A549 treated with GW870086 at 1 μM for 4 hours (cell line): ENCODE measurements around the gene KRTAP4-3. TPM values are rescaled to one million over a fixed set of nuclear protein-coding genes. Genes with fewer than 3 reads are reported as not detected.

Source experiments
- total RNA-seq: library from RNA; stranded (reverse); fragments of 200-300 nt; extraction: Qiagen RNA extraction; gene quantifications from 5 replicates; pipeline ENCODE4 v1.2.3, GENCODE V29; 2022; ENCODE audit warnings: low read depth

KRTAP4-3 gene
- total RNA-seq = not detected in 5 replicates

GRCh38 chr17:41168121-41168520 is at the start of gene KRTAP4-3:
KRTAP4-3 (minus strand) TSS chr17:41168221; CDS start chr17:41168172, 49 bp downstream.

GRCh38 chr17:41189837-41190318 is 21.9 kb upstream of the KRTAP4-3 start, which contains the start of gene KRTAP9-1:
KRTAP9-1 (plus strand) TSS chr17:41189887; CDS start chr17:41189887, 0 bp downstream.

GRCh38 chr17:41184480-41184961 is 16.5 kb upstream of the KRTAP4-3 start, which contains the start of gene KRTAP4-1:
KRTAP4-1 (minus strand) TSS chr17:41184911; CDS start chr17:41184854, 57 bp downstream.

GRCh38 chr17:41177727-41178271 is 9.8 kb upstream of the KRTAP4-3 start, which contains the start of gene KRTAP4-2:
KRTAP4-2 (minus strand) TSS chr17:41178221; CDS start chr17:41178164, 57 bp downstream.

GRCh38 chr17:41160648-41161047 is 7.4 kb downstream of the KRTAP4-3 start, which contains the start of gene KRTAP4-4:
KRTAP4-4 (minus strand) TSS chr17:41160748; CDS start chr17:41160691, 57 bp downstream.

GRCh38 chr17:41149652-41149985 is 18.4 kb downstream of the KRTAP4-3 start, which contains the start of gene KRTAP4-5:
KRTAP4-5 (minus strand) TSS chr17:41149825; CDS start chr17:41149767, 58 bp downstream.

GRCh38 chr17:41140360-41141131 is 27.5 kb downstream of the KRTAP4-3 start, which contains the start of gene KRTAP4-6:
KRTAP4-6 (minus strand) TSS chr17:41140544; CDS start chr17:41140487, 57 bp downstream.

GRCh38 chr17:41123991-41124371 is 44.0 kb downstream of the KRTAP4-3 start, which contains the start of gene KRTAP4-12:
KRTAP4-12 (minus strand) TSS chr17:41124182; CDS start chr17:41124122, 60 bp downstream.

GRCh38 chr17:41117846-41118386 is 50.1 kb downstream of the KRTAP4-3 start, which contains the start of gene KRTAP4-11:
KRTAP4-11 (minus strand) TSS chr17:41118373; CDS start chr17:41118315, 58 bp downstream.

Other genes with a start within 250 kb of the KRTAP4-3 start
- 0.14 to 0.19 TPM in 2 of 5 replicates, not detected in the others for gene KRT23, start 230.6 kb downstream of the KRTAP4-3 start, total RNA-seq
- gene KRT39, start 201.3 kb downstream of the KRTAP4-3 start, total RNA-seq = not detected in 5 replicates
- gene KRT40, start 183.9 kb downstream of the KRTAP4-3 start, total RNA-seq = not detected in 5 replicates
- gene KRTAP3-3, start 174.1 kb downstream of the KRTAP4-3 start, total RNA-seq = not detected in 5 replicates
- gene KRTAP3-2, start 168.3 kb downstream of the KRTAP4-3 start, total RNA-seq = 0.28 to 0.34 TPM (median 0.31 TPM) in 3 of 5 replicates, not detected in the others
- gene KRTAP3-1, start 159.1 kb downstream of the KRTAP4-3 start, total RNA-seq = not detected in 5 replicates
- gene KRTAP1-5, start 141.0 kb downstream of the KRTAP4-3 start, total RNA-seq = not detected in 5 replicates
- gene KRTAP1-4, start 138.0 kb downstream of the KRTAP4-3 start, total RNA-seq = not detected in 5 replicates
- gene KRTAP1-3, start 133.3 kb downstream of the KRTAP4-3 start, total RNA-seq = 0.15 TPM in 1 of 5 replicates, not detected in the others
- not detected in 5 replicates for gene KRTAP1-1, start 126.8 kb downstream of the KRTAP4-3 start, total RNA-seq
- not detected in 5 replicates for gene KRTAP2-1, start 120.9 kb downstream of the KRTAP4-3 start, total RNA-seq
- not detected in 5 replicates for gene KRTAP2-2, start 113.0 kb downstream of the KRTAP4-3 start, total RNA-seq
- not detected in 5 replicates for gene KRTAP2-3, start 108.1 kb downstream of the KRTAP4-3 start, total RNA-seq
- gene KRTAP2-4, start 102.3 kb downstream of the KRTAP4-3 start, total RNA-seq = not detected in 5 replicates
- gene KRTAP4-7, start 84.1 kb downstream of the KRTAP4-3 start, total RNA-seq = not detected in 5 replicates
- gene KRTAP4-8, start 70.1 kb downstream of the KRTAP4-3 start, total RNA-seq = not detected in 5 replicates
- not detected in 5 replicates for gene KRTAP4-16, start 66.0 kb downstream of the KRTAP4-3 start, total RNA-seq
- not detected in 5 replicates for gene KRTAP4-9, start 62.8 kb downstream of the KRTAP4-3 start, total RNA-seq
- not detected in 5 replicates for gene KRTAP4-11, start 49.8 kb downstream of the KRTAP4-3 start, total RNA-seq
- gene KRTAP4-12, start 44.0 kb downstream of the KRTAP4-3 start, total RNA-seq = not detected in 5 replicates
- gene KRTAP4-6, start 27.7 kb downstream of the KRTAP4-3 start, total RNA-seq = not detected in 5 replicates
- gene KRTAP4-5, start 18.4 kb downstream of the KRTAP4-3 start, total RNA-seq = not detected in 5 replicates
- gene KRTAP4-4, start 7.5 kb downstream of the KRTAP4-3 start, total RNA-seq = not detected in 5 replicates
- not detected in 5 replicates for gene KRTAP4-2, start 10.0 kb upstream of the KRTAP4-3 start, total RNA-seq
- 0.20 to 0.22 TPM in 2 of 5 replicates, not detected in the others for gene KRTAP4-1, start 16.7 kb upstream of the KRTAP4-3 start, total RNA-seq
- gene KRTAP9-1, start 21.7 kb upstream of the KRTAP4-3 start, total RNA-seq = not detected in 5 replicates
- not detected in 5 replicates for gene KRTAP9-2, start 58.4 kb upstream of the KRTAP4-3 start, total RNA-seq
- gene KRTAP9-3, start 64.2 kb upstream of the KRTAP4-3 start, total RNA-seq = not detected in 5 replicates
- gene KRTAP9-8, start 69.8 kb upstream of the KRTAP4-3 start, total RNA-seq = not detected in 5 replicates
- not detected in 5 replicates for gene KRTAP9-4, start 81.5 kb upstream of the KRTAP4-3 start, total RNA-seq
- not detected in 5 replicates for gene KRTAP9-9, start 87.2 kb upstream of the KRTAP4-3 start, total RNA-seq
- not detected in 5 replicates for gene KRTAP9-6, start 97.2 kb upstream of the KRTAP4-3 start, total RNA-seq
- gene KRTAP9-7, start 107.5 kb upstream of the KRTAP4-3 start, total RNA-seq = not detected in 5 replicates
- gene KRTAP29-1, start 134.6 kb upstream of the KRTAP4-3 start, total RNA-seq = not detected in 5 replicates
- gene KRTAP16-1, start 141.1 kb upstream of the KRTAP4-3 start, total RNA-seq = not detected in 5 replicates
- not detected in 5 replicates for gene KRTAP17-1, start 147.5 kb upstream of the KRTAP4-3 start, total RNA-seq
- not detected in 5 replicates for gene KRT33A, start 182.6 kb upstream of the KRTAP4-3 start, total RNA-seq
- gene KRT33B, start 201.6 kb upstream of the KRTAP4-3 start, total RNA-seq = not detected in 5 replicates
- 0.37 to 0.73 TPM (median 0.45 TPM) in 5 replicates for gene KRT34, start 214.1 kb upstream of the KRTAP4-3 start, total RNA-seq
- gene KRT31, start 229.4 kb upstream of the KRTAP4-3 start, total RNA-seq = 0.08 TPM in 1 of 5 replicates, not detected in the others